Cortex of kidney (tissue), 1 donor: ENCODE results near the gene CLIP3.
A peak's percentile ranks its signal among the peaks of the same experiment; 100 is the strongest.
"Not testable (repeated sequence)": the region's sequence is repeated elsewhere in the genome, so short reads cannot be mapped to it uniquely, and the experiment has no call there.

Experiments
- DNase-seq: peaks from one replicate; lab custom pipeline; 2025; lab: John Stamatoyannopoulos, UW

Gene CLIP3

GRCh38 chr19:36032251-36033104 is at the start of gene CLIP3:
CLIP3 (minus strand) TSS chr19:36032873; CDS start chr19:36032357, 516 bp downstream.
- no peak for DNase-seq

GRCh38 chr19:36081894-36082293 is 49.2 kb upstream of the CLIP3 start:
- no peak for DNase-seq

- no peak for DNase-seq
Measured at GRCh38 chr19:36081385-36081784, 48.7 kb upstream of the CLIP3 start.

- no peak for DNase-seq
Measured at GRCh38 chr19:36079389-36079945, 46.8 kb upstream of the CLIP3 start.

GRCh38 chr19:36073121-36073876 is 40.6 kb upstream of the CLIP3 start:
- DNase-seq: no peak

GRCh38 chr19:36072081-36072480 is 39.4 kb upstream of the CLIP3 start:
- DNase-seq: no peak

- not testable (repeated sequence) for DNase-seq
Measured at GRCh38 chr19:36068810-36069499, 36.3 kb upstream of the CLIP3 start.

GRCh38 chr19:36067681-36068080 is 35.0 kb upstream of the CLIP3 start:
- DNase-seq: no peak

GRCh38 chr19:36064826-36065225 is 32.2 kb upstream of the CLIP3 start:
- DNase-seq: no peak

GRCh38 chr19:36061367-36061766 is 28.7 kb upstream of the CLIP3 start:
- DNase-seq: no peak

- DNase-seq: no peak
Measured at GRCh38 chr19:36060430-36060829, 27.8 kb upstream of the CLIP3 start.

- no peak for DNase-seq
Measured at GRCh38 chr19:36059180-36059910, 26.7 kb upstream of the CLIP3 start.

- DNase-seq: no peak
Measured at GRCh38 chr19:36058481-36059179, 26.0 kb upstream of the CLIP3 start.

- DNase-seq: peak; percentile 96
Measured at GRCh38 chr19:36054733-36055686, 22.3 kb upstream of the CLIP3 start, which contains the start of gene WDR62. WDR62 (plus strand) TSS chr19:36054897; CDS start chr19:36054972, 75 bp downstream.

- peak; percentile 99 for DNase-seq
Measured at GRCh38 chr19:36054119-36054732, 21.6 kb upstream of the CLIP3 start, which contains the start of gene THAP8. THAP8 (minus strand) TSS chr19:36054285; CDS start chr19:36054217, 68 bp downstream.

- no peak for DNase-seq
Measured at GRCh38 chr19:36051637-36052036, 19.0 kb upstream of the CLIP3 start.

GRCh38 chr19:36051236-36051635 is 18.6 kb upstream of the CLIP3 start:
- DNase-seq: no peak

- no peak for DNase-seq
Measured at GRCh38 chr19:36049080-36049698, 16.5 kb upstream of the CLIP3 start.

- DNase-seq: no peak
Measured at GRCh38 chr19:36047835-36048234, 15.2 kb upstream of the CLIP3 start.
